ENCODE data around the gene RPL4. TPM values are rescaled to one million over a fixed set of nuclear protein-coding genes. Genes with fewer than 3 reads are reported as not detected.

The RPL4 gene
- total and polyA plus RNA-seq, 9 of the 15 experiments (the other 6 are each of a cell fraction or from before 2014, with no cell fraction given), result 2,055 to 7,760 (median 5,069) TPM

DNA sequence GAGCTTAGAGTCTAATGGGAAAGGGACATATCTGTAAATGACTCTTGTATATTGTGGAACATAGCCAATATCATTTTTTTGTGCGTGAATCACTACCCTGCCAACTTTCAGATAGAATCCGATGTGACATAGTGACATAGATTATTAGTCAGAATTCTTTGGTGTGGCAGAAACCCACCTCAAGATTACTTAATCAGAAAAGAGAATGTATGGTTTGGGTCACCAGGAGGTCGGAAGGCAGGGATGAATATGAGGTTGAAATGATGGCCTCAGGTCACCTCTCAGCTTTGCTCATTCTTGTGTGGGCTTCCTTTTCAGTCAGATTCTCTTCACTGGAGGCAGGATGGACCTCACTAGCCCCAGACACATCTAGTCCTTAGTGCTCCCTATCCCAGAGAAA is 48.4 kb downstream of the RPL4 start:
- ChIA-PET CTCF (ENCODE audit: low intra/inter-chr PET ratio) (no interaction called here), POLR2A (no interaction called here)
- TF ChIP-seq JUNB (CRISPR knock-in tag; conservative IDR thresholded peaks at IDR 0.05) (no peak), ZNF175 (CRISPR knock-in tag; IDR thresholded peaks at IDR 0.05; ENCODE audit: low read depth) (no peak), BCL6 (CRISPR knock-in tag; IDR thresholded peaks at IDR 0.05) (no peak), PCBP1 (IDR thresholded peaks at IDR 0.05; ENCODE audit: low read depth, low read length, poor library complexity, severe bottlenecking) (no peak), SP1 (CRISPR knock-in tag; IDR thresholded peaks at IDR 0.05) (no peak), TEAD1 (CRISPR knock-in tag; IDR thresholded peaks at IDR 0.05) (no peak)
- TF ChIP-seq, protein P1, sequence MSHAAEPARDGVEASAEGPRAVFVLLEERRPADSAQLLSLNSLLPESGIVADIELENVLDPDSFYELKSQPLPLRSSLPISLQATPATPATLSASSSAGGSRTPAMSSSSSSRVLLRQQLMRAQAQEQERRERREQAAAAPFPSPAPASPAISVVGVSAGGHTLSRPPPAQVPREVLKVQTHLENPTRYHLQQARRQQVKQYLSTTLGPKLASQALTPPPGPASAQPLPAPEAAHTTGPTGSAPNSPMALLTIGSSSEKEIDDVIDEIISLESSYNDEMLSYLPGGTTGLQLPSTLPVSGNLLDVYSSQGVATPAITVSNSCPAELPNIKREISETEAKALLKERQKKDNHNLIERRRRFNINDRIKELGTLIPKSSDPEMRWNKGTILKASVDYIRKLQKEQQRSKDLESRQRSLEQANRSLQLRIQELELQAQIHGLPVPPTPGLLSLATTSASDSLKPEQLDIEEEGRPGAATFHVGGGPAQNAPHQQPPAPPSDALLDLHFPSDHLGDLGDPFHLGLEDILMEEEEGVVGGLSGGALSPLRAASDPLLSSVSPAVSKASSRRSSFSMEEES (CRISPR knock-in tag; IDR thresholded peaks at IDR 0.05), result no peak
- TF ChIP-seq, protein P2, sequence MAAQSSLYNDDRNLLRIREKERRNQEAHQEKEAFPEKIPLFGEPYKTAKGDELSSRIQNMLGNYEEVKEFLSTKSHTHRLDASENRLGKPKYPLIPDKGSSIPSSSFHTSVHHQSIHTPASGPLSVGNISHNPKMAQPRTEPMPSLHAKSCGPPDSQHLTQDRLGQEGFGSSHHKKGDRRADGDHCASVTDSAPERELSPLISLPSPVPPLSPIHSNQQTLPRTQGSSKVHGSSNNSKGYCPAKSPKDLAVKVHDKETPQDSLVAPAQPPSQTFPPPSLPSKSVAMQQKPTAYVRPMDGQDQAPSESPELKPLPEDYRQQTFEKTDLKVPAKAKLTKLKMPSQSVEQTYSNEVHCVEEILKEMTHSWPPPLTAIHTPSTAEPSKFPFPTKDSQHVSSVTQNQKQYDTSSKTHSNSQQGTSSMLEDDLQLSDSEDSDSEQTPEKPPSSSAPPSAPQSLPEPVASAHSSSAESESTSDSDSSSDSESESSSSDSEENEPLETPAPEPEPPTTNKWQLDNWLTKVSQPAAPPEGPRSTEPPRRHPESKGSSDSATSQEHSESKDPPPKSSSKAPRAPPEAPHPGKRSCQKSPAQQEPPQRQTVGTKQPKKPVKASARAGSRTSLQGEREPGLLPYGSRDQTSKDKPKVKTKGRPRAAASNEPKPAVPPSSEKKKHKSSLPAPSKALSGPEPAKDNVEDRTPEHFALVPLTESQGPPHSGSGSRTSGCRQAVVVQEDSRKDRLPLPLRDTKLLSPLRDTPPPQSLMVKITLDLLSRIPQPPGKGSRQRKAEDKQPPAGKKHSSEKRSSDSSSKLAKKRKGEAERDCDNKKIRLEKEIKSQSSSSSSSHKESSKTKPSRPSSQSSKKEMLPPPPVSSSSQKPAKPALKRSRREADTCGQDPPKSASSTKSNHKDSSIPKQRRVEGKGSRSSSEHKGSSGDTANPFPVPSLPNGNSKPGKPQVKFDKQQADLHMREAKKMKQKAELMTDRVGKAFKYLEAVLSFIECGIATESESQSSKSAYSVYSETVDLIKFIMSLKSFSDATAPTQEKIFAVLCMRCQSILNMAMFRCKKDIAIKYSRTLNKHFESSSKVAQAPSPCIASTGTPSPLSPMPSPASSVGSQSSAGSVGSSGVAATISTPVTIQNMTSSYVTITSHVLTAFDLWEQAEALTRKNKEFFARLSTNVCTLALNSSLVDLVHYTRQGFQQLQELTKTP (IDR thresholded peaks at IDR 0.05; ENCODE audit: low read depth in 1 of 2, partially characterized antibody in 2 of 2), result no peak
- TF ChIP-seq, protein P3, sequence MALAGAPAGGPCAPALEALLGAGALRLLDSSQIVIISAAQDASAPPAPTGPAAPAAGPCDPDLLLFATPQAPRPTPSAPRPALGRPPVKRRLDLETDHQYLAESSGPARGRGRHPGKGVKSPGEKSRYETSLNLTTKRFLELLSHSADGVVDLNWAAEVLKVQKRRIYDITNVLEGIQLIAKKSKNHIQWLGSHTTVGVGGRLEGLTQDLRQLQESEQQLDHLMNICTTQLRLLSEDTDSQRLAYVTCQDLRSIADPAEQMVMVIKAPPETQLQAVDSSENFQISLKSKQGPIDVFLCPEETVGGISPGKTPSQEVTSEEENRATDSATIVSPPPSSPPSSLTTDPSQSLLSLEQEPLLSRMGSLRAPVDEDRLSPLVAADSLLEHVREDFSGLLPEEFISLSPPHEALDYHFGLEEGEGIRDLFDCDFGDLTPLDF (CRISPR knock-in tag; IDR thresholded peaks at IDR 0.05), result no peak
- H3K9ac ChIP-seq (ENCODE audit: insufficient read depth in 1 of 2, low read depth in 2 of 2, low read length in 2 of 2), result peak overlapping the region in 1 of 2 experiments; percentile 19; a peak in 1 of 4 replicates
- H3K79me2 ChIP-seq (ENCODE audit: control insufficient read depth, insufficient read depth, low read length), result no peaks in the 10 kb centered on the region
- intact Hi-C loops (cut with micrococcal nuclease) (no loop called here), in situ Hi-C loops (cut with MboI) (no loop called here)
- H4K20me1 ChIP-seq (replicated peaks; ENCODE audit: control insufficient read depth, insufficient read depth, low read length), result no peaks in the 10 kb centered on the region
- H3K36me3 ChIP-seq (ENCODE audit: control insufficient read depth, insufficient read depth, low read length), result peaks cover 18% of the 10 kb centered on the region; the same call in 1 of the 3 replicates
- 74% methylated on average over 3 of the region's 3 CpGs for WGBS (ENCODE audit: insufficient coverage, low coverage, missing lambda C conversion rate)
- no peak overlapping the region for H3K4me3 ChIP-seq
- no TSS peak for BruUV-seq (replicated peaks)
- no peak for FAIRE-seq
- H3K9me1 ChIP-seq (ENCODE audit: control insufficient read depth, insufficient read depth, low read length), result no peaks in the 10 kb centered on the region
- no peaks in the 10 kb centered on the region; the same call in 1 of the 2 replicates for H3K9me3 ChIP-seq (replicated peaks; ENCODE audit: control insufficient read depth, insufficient read depth, low read depth, low read length)
- no peak overlapping the region for H3K27ac ChIP-seq (ENCODE audit: extremely low read depth, low read depth, low read length)
- no peak for ATAC-seq
- no peak overlapping the region for H3K4me2 ChIP-seq (ENCODE audit: insufficient read depth, low read length)
- no peaks in the 10 kb centered on the region for H3K4me1 ChIP-seq (replicated peaks in 1 of 2; ENCODE audit: control insufficient read depth in 2 of 2, insufficient read depth in 2 of 2, low read length in 2 of 2)
- no peaks in the 10 kb centered on the region for H3K27me3 ChIP-seq (ENCODE audit: control insufficient read depth in 2 of 2, insufficient read depth in 2 of 2, low read length in 2 of 2)
- no peak for DNase-seq (ENCODE audit: extremely low read depth in 1 of 4, low spot score in 3 of 4)
- no peak overlapping the region for H2AFZ ChIP-seq (ENCODE audit: low read depth, low read length)
